ENCODE data around the gene ATAD3B.

- TF ChIP-seq POLR2A (IDR thresholded peaks at IDR 0.05; ENCODE audit: low read depth, low read length) (no peak), POLR2AphosphoS5 (IDR thresholded peaks at IDR 0.05; ENCODE audit: insufficient read depth, low read depth, low read length) (no peak), CTCF (IDR thresholded peaks at IDR 0.05; ENCODE audit: extremely low read depth in 1 of 2, insufficient read depth in 1 of 2, low read depth in 1 of 2, low read length in 2 of 2) (no peak)
Measured at GRCh38 chr1:1452882-1453281, 18.7 kb upstream of the ATAD3B start.
